Neuron (in vitro differentiated cells): Measurements from ENCODE around the gene TEX19.

Source experiments
- H2AFZ ChIP-seq: one replicate; pipeline ENCODE4 v1.6.1; 2013; ENCODE audit warnings: low read depth, mild to moderate bottlenecking, inconsistent platforms, low read length, moderate library complexity
- H3K27me3 ChIP-seq: one replicate; pipeline ENCODE4 v1.6.1; 2013; ENCODE audit warnings: low read length; ENCODE audit not compliant: insufficient read depth
- H3K36me3 ChIP-seq: one replicate; pipeline ENCODE4 v1.6.1; 2013; ENCODE audit warnings: low read length; ENCODE audit not compliant: insufficient read depth
- H3K4me1 ChIP-seq: one replicate; pipeline ENCODE4 v1.6.1; 2013; ENCODE audit warnings: low read length; ENCODE audit not compliant: insufficient read depth
- H3K4me3 ChIP-seq: 2 replicates; pipeline ENCODE4 v1.5.1; 2013; ENCODE audit warnings: mild to moderate bottlenecking, low read length, moderate library complexity
- H3K9me3 ChIP-seq: one replicate; pipeline ENCODE4 v1.6.1; 2013; ENCODE audit warnings: low read length

The TEX19 gene

GRCh38 chr17:82396601-82397435 is 37.8 kb downstream of the TEX19 start:
- H2AFZ ChIP-seq: no peak overlapping the region
- H3K4me3 ChIP-seq: no peak overlapping the region
- no peaks in the 10 kb centered on the region for H3K27me3 ChIP-seq
- peaks cover 33% of the 10 kb centered on the region for H3K36me3 ChIP-seq
- H3K9me3 ChIP-seq: no peaks in the 10 kb centered on the region
- H3K4me1 ChIP-seq: no peaks in the 10 kb centered on the region

- peaks cover 26% of the 10 kb centered on the region for H3K36me3 ChIP-seq
- no peaks in the 10 kb centered on the region for H3K4me1 ChIP-seq
- H2AFZ ChIP-seq: no peak overlapping the region
- H3K9me3 ChIP-seq: no peaks in the 10 kb centered on the region
- H3K27me3 ChIP-seq: no peaks in the 10 kb centered on the region
- no peak overlapping the region for H3K4me3 ChIP-seq
Measured at GRCh38 chr17:82397449-82398335, 38.6 kb downstream of the TEX19 start.

DNA sequence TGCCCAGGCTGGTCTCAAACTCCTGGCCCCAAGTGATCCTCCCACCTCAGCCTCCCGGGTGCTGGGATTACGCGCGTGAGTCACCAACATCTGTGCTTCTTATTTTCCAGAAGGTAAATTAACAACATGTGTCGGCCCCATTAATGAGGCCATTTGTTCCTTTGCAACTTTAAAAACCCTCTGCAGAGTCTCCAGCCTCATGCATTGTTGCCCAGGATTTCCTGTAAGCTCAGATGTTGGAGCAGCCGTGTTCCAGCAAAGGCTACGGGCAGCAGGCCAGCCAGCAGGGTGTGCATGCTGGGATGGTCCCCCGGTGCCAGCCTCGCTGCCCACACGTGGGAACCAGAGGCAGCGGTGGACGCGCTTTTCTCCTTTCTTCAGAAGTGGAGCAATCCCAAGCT is 40.0 kb downstream of the TEX19 start:
- Histone ChIP-seq H3K27me3 (no peaks in the 10 kb centered on the region), H3K36me3 (peaks cover 28% of the 10 kb centered on the region), H2AFZ (no peak overlapping the region), H3K9me3 (no peaks in the 10 kb centered on the region), H3K4me3 (no peak overlapping the region), H3K4me1 (no peaks in the 10 kb centered on the region)

DNA sequence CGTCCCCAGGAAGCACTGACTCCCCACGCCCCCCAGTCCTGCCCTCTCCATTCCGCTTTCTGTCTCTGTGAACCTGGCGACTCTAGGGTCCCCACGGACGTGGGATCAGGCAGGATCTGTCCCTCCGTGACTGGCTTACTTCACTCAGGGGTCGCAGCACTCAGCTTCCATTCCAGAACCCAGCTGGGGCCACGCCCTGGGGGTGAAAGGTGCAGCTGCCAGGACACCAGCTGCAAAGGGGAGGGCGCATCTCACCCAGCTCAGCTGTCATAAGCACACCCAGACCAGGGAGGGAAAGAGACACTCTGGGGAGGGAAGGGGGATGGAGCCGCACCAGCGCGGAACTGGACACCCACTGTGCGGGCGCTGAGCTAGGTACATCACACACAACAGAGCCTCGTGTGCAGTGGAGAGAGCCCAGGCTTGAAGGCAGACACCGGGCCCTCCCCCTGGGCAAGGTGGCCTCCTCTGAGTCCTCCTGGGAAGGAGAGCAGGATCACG is 40.6 kb downstream of the TEX19 start:
- Histone ChIP-seq H3K4me3 (no peak overlapping the region), H3K4me1 (no peaks in the 10 kb centered on the region), H3K9me3 (no peaks in the 10 kb centered on the region), H2AFZ (no peak overlapping the region), H3K36me3 (peaks cover 27% of the 10 kb centered on the region), H3K27me3 (no peaks in the 10 kb centered on the region)

DNA sequence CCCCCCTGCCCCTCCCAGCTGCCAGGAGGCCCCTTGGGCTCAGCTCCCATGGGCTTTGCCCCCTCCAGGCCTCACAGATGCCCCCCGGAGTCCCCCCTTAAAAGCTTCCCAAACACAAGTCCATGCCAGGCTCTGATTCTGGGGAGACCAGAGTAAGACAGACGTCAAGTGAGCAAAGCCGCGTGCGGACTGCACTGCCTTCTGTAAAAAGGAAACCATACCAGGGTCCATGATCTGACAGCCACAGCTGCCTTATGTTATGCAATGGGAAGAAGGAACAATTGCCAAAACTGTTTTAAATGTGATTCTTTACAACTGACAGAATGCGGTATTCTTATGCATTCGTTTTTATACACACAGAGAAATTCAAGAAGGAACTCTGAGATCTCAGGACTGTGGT is 41.2 kb downstream of the TEX19 start:
- Histone ChIP-seq H3K36me3 (peaks cover 27% of the 10 kb centered on the region), H3K27me3 (no peaks in the 10 kb centered on the region), H2AFZ (no peak overlapping the region), H3K4me1 (no peaks in the 10 kb centered on the region), H3K9me3 (no peaks in the 10 kb centered on the region), H3K4me3 (no peak overlapping the region)

DNA sequence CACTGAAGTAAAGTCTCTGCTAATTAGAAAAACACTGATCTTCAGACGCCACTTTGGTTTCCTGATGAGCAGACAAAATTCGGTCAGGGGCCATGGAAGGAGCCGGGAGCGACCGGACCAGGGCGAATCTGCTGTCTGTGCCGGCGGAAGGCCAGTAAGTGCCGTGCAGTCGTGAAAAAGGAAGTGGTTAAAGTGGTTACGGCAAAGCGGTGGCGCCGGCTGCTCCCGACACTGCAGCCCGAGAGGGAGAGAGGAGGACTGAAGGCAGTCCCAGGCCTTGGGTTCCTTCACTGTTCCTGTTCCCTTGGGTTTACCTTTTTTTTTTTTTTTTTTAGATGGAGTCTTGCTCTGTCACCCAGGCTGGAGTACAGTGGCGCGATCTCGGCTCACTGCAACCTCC is 41.8 kb downstream of the TEX19 start:
- Histone ChIP-seq H3K9me3 (no peaks in the 10 kb centered on the region), H3K4me3 (no peak overlapping the region), H3K27me3 (no peaks in the 10 kb centered on the region), H2AFZ (no peak overlapping the region), H3K36me3 (peaks cover 27% of the 10 kb centered on the region), H3K4me1 (no peaks in the 10 kb centered on the region)

GRCh38 chr17:82402865-82403264 is 43.8 kb downstream of the TEX19 start:
- H3K4me3 ChIP-seq: no peak overlapping the region
- no peaks in the 10 kb centered on the region for H3K27me3 ChIP-seq
- no peak overlapping the region for H2AFZ ChIP-seq
- peaks cover 31% of the 10 kb centered on the region for H3K36me3 ChIP-seq
- H3K4me1 ChIP-seq: no peaks in the 10 kb centered on the region
- no peaks in the 10 kb centered on the region for H3K9me3 ChIP-seq

DNA sequence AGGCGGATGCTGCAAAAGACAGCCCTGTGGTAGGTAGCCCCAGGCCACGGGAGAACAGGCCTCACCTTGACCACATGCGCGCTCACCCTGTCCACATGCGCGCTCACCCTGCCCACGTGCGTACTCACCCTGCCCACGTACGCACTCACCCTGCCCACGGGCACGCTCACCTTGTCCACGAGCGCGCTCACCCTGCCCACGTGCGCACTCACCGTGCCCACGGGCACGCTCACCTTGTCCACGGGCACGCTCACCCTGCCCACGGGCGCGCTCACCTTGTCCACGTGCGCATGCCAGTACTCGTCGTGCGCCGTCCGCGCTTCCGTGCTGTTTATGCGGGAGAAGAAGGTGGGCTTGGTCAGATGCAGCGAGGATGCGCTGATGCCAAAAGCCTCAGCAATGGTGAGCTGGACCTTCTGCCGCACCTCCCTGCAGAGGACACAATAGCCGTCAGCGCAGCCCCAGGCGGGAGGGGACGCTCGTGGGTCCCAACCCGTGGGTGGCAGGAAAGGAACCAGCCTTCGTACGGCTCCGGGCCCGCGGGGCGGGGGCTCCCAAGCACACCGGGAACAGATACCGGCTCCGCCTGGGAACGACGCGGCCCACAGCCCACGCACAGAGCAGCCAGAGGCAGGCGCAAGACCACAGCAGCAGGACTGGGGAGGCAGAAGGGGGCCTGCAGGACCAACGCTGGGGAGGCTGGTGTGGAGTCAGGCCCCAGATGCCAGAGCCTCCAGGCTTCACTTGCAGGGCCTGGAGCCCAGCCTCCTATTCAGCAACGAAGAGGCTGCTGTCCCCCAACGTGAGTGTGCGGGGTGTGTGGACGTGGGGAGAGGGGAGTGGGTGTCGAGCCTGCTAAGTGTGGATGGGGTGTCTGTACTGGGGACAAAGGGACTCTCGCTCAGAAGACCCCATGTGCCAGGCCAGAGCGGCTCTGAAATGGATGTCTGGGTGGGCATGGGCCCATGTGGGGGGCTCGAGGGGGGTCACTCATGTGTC is 44.9 kb downstream of the TEX19 start:
- Histone ChIP-seq H3K9me3 (no peaks in the 10 kb centered on the region), H3K36me3 (peaks cover 36% of the 10 kb centered on the region), H3K4me1 (no peaks in the 10 kb centered on the region), H3K4me3 (no peak overlapping the region), H2AFZ (no peak overlapping the region), H3K27me3 (no peaks in the 10 kb centered on the region)

GRCh38 chr17:82405051-82405450 is 46.0 kb downstream of the TEX19 start:
- H3K4me3 ChIP-seq: no peak overlapping the region
- H2AFZ ChIP-seq: no peak overlapping the region
- no peaks in the 10 kb centered on the region for H3K4me1 ChIP-seq
- H3K9me3 ChIP-seq: no peaks in the 10 kb centered on the region
- peaks cover 31% of the 10 kb centered on the region for H3K36me3 ChIP-seq
- H3K27me3 ChIP-seq: no peaks in the 10 kb centered on the region

- H2AFZ ChIP-seq: no peak overlapping the region
- H3K9me3 ChIP-seq: no peaks in the 10 kb centered on the region
- no peak overlapping the region for H3K4me3 ChIP-seq
Measured at GRCh38 chr17:82406131-82406671, 47.2 kb downstream of the TEX19 start.

GRCh38 chr17:82407255-82407654 is 48.2 kb downstream of the TEX19 start:
- no peaks in the 10 kb centered on the region for H3K9me3 ChIP-seq
- H3K4me3 ChIP-seq: no peak overlapping the region
- H3K36me3 ChIP-seq: peaks cover 26% of the 10 kb centered on the region
- no peaks in the 10 kb centered on the region for H3K27me3 ChIP-seq
- no peaks in the 10 kb centered on the region for H3K4me1 ChIP-seq
- H2AFZ ChIP-seq: no peak overlapping the region

More at GRCh38 chr17:82406131-82406671, 47.2 kb downstream of the TEX19 start:
- Histone ChIP-seq H3K4me1 (no peaks in the 10 kb centered on the region), H3K27me3 (no peaks in the 10 kb centered on the region), H3K36me3 (peaks cover 29% of the 10 kb centered on the region)

DNA sequence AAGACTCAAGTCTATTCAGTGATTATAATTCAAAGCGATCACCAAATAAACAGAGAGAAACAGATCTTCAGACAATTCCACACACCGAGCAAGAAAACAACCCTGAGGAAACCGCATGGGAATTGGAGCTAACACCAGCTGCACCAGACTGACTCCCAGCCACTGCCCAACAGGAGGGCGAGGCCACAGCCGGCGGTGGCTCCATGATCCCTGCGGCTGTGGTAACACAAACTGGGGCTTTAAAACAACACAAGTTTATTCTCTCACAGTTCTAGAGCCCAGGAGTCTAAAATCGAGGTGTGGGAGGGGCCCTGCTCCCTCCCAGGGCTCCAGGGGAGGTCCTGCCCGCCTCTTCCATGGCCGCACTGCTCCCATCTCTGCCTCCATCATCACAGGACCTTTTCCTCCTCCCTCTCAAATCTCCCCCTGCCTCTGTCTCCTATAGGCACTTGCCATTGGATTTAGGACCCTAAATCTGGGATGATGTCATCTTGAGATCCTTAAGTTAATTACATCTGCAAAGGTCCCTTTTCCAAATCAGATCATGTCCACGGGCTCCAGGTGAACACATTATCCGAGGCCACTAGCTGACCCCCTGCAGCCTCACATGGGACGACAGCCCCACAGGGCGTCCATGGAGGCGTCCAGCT is 49.4 kb downstream of the TEX19 start:
- Histone ChIP-seq H3K36me3 (peaks cover 20% of the 10 kb centered on the region), H3K27me3 (no peaks in the 10 kb centered on the region), H3K9me3 (no peaks in the 10 kb centered on the region), H3K4me1 (no peaks in the 10 kb centered on the region), H2AFZ (no peak overlapping the region), H3K4me3 (no peak overlapping the region)
